Testis (tissue), 2 donors: ENCODE measurements around the gene SAXO2.
"Not testable (repeated sequence)": the region's sequence is repeated elsewhere in the genome, so short reads cannot be mapped to it uniquely, and the experiment has no call there.

ENCODE experiments used
- POLR2A ChIP-seq: fragments of 450-650 bp; IDR thresholded peaks from one replicate; pipeline ENCODE4 v1.6.1; 2017; ENCODE audit warnings: antibody characterized with exemption, mild to moderate bottlenecking, moderate library complexity
- TF ChIP-seq, protein P1 (sequence below), 3 experiments: fragments of 450-650 bp in 2 of 3; fragments of 200-600 bp in 1 of 3; sonication (generic) in 1 of 3; IDR thresholded peaks; one replicate each; pipeline ENCODE4 v1.5.1; 2016 to 2019; ENCODE audit warnings: antibody characterized with exemption in 3 of 3, mild to moderate bottlenecking in 2 of 3, moderate library complexity in 1 of 3

DNA sequence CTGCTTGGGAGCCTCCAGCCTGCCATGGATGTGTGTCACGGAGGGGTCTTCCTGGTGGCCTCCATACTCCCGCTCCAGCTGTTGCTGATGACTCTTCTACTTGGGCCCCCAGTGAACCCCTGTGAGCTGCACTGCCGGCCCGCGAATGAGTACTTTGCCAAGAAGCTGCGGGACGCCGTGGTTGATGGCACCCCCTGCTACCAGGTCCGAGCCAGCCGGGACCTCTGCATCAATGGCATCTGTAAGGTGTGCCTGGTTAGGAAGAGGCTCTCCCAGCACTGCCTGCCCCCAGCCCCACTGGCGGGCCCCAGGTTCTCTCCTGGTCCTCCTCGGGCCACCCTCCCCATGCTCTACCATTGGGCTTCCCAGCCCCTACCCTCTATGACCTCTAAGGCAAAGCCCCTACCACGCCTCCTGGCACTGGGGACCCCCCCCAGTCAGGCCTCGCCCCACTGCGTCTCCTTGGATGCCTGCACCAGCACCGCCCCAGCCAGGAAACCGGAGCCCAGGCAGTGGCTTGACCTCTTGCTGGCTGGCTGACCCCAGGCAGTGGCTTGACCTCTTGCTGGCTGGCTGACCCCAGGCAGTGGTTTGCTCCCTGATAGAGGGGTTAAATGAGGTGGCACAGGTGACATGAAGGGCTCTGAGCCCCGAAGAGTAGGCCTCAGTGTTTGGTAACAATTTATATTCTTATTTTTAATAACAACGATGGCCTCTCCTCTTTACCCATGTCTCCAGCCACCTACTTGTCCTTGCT lies 57.1 kb downstream of the SAXO2 start:
- TF ChIP-seq, protein P1, sequence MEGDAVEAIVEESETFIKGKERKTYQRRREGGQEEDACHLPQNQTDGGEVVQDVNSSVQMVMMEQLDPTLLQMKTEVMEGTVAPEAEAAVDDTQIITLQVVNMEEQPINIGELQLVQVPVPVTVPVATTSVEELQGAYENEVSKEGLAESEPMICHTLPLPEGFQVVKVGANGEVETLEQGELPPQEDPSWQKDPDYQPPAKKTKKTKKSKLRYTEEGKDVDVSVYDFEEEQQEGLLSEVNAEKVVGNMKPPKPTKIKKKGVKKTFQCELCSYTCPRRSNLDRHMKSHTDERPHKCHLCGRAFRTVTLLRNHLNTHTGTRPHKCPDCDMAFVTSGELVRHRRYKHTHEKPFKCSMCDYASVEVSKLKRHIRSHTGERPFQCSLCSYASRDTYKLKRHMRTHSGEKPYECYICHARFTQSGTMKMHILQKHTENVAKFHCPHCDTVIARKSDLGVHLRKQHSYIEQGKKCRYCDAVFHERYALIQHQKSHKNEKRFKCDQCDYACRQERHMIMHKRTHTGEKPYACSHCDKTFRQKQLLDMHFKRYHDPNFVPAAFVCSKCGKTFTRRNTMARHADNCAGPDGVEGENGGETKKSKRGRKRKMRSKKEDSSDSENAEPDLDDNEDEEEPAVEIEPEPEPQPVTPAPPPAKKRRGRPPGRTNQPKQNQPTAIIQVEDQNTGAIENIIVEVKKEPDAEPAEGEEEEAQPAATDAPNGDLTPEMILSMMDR (IDR thresholded peaks at IDR 0.05) = not testable (repeated sequence)
- TF ChIP-seq POLR2A = not testable (repeated sequence)
